Small intestine (tissue), 7 donors: Measurements from ENCODE around the gene EFCAB11. TPM values are rescaled to one million over a fixed set of nuclear protein-coding genes. Genes with fewer than 3 reads are reported as not detected.

Experiments
- DNase-seq, 2 donors: peaks; one replicate each; pipeline versions ENCODE4 v3.0.0 to v3.0.0-alpha.2; 2013
- FAIRE-seq: peaks from 2 replicates; lab custom pipeline; 2012; peaks lifted over from hg19 to GRCh38; lab: Jason Lieb, UNC
- H3K27ac ChIP-seq, 3 donors: one replicate each; pipeline ENCODE4 v1.5.1; 2013; ENCODE audit warnings: low read length in 2 of 3, mild to moderate bottlenecking in 2 of 3, control low read depth in 1 of 3, inconsistent platforms in 1 of 3, low read depth in 1 of 3, moderate library complexity in 1 of 3
- H3K27me3 ChIP-seq, 3 donors: one replicate each; pipeline ENCODE4 v1.6.1; 2013; ENCODE audit warnings: low read length in 3 of 3, inconsistent platforms in 1 of 3; ENCODE audit not compliant: control insufficient read depth in 3 of 3, insufficient read depth in 3 of 3
- H3K36me3 ChIP-seq, 3 donors: one replicate each; pipeline ENCODE4 v1.6.1; 2013; ENCODE audit warnings: low read length in 3 of 3, inconsistent platforms in 1 of 3, low read depth in 1 of 3, mild to moderate bottlenecking in 1 of 3, moderate library complexity in 1 of 3; ENCODE audit not compliant: control insufficient read depth in 3 of 3, insufficient read depth in 2 of 3
- H3K4me1 ChIP-seq, 3 donors: one replicate each; pipeline ENCODE4 v1.6.1; 2013; ENCODE audit warnings: low read length in 2 of 3, inconsistent platforms in 1 of 3, low read depth in 1 of 3, mild to moderate bottlenecking in 1 of 3, moderate library complexity in 1 of 3; ENCODE audit not compliant: control insufficient read depth in 3 of 3, insufficient read depth in 2 of 3
- H3K4me3 ChIP-seq, 3 donors: one replicate each; pipeline ENCODE4 v1.5.1; 2013; ENCODE audit warnings: low read length in 3 of 3, control low read depth in 1 of 3, inconsistent platforms in 1 of 3, low read depth in 1 of 3, mild to moderate bottlenecking in 1 of 3, moderate library complexity in 1 of 3
- H3K9me3 ChIP-seq, 2 donors: one replicate each; pipeline ENCODE4 v1.6.1; 2013; ENCODE audit warnings: low read depth in 1 of 2, low read length in 1 of 2; ENCODE audit not compliant: control insufficient read depth in 2 of 2, insufficient read depth in 1 of 2
- WGBS, 3 donors: extraction: QIAGEN DNeasy Blood & Tissue Kit; methylation state at CpG; one replicate each; pipeline ENCODE4 v1.1.7; 2013; 5-methylcytosine and 5-hydroxymethylcytosine counted together
- polyA plus RNA-seq, 4 donors: library from polyadenylated mRNA; stranded (reverse) in 3 of 4; unstranded in 1 of 4; fragments of 200-250 nt in 3 of 4; fragments of 120-200 nt in 1 of 4; gene quantifications; one replicate each; pipeline versions ENCODE4 v1.2.1 to v1.2.3, GENCODE V29; 2013
- donor health status: healthy with polysubstance abuse.
- donor health status: control.
- donor health status: control.
- donor health status: Bipolar disorder and iron deficiency.
- donor health status: healthy.

Gene EFCAB11
- polyA plus RNA-seq, 4 donors: 3.8 to 15.4 (median 7.8) TPM

DNA sequence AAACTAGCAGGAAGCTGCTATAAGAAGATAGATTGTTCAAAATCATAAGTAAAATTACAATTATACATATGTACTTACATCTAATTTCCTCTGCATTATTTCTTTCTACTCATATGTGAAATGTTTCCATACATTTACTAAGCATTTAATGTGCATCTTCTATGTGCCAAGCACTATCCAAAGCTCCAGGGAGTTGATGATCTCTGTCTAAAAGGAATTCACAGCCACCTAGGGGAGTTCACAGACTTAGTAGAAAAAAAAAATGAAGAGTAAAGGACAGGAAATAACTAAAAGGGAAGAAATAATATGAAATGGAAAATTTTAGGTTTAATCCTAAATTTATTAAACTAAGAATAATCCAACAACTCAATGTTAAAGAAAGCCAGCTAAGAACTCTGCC lies 91.7 kb downstream of the EFCAB11 start:
- Histone ChIP-seq H3K36me3 (peaks cover 0 to 7% (median 0%) of the 10 kb centered on the region in 3 donors), H3K27ac (no peak overlapping the region), H3K4me3 (no peak overlapping the region), H3K9me3 (peaks cover 0 to 12% of the 10 kb centered on the region in 2 donors), H3K4me1 (peaks cover 0 to 3% (median 0%) of the 10 kb centered on the region in 3 donors), H3K27me3 (no peaks in the 10 kb centered on the region)
- DNase-seq (no peak), FAIRE-seq (no peak)

DNA sequence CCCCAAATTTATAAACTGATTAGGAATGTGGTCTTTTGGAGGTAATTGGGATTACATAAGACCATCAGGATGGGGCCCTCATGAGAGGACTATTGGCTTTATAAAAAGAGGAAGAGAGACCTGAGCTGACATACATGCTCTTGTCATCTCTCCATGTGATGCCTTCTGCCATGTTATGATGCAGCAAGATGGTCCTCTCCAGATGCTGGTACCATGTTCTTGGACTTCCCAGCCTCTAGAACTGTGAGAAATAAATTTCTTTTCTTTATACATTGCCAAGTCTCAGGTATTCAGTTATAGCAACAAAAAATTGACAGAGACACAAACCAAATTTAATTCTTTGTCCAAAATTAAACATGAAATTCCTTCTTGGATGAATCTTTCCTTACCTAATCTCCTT lies 92.9 kb downstream of the EFCAB11 start:
- DNase-seq: no peak
- H3K27ac ChIP-seq: no peak overlapping the region
- H3K36me3 ChIP-seq: peaks cover 0 to 4% (median 0%) of the 10 kb centered on the region in 3 donors
- no peak overlapping the region for H3K4me3 ChIP-seq
- no peaks in the 10 kb centered on the region for H3K27me3 ChIP-seq
- peaks cover 0 to 7% (median 0%) of the 10 kb centered on the region in 3 donors for H3K4me1 ChIP-seq
- FAIRE-seq: no peak
- peaks cover 0 to 5% of the 10 kb centered on the region in 2 donors for H3K9me3 ChIP-seq

GRCh38 chr14:89858089-89858488 lies 96.4 kb downstream of the EFCAB11 start:
- Histone ChIP-seq H3K27ac (peak overlapping the region in 1 of 3 donors; percentile 45), H3K9me3 (peaks cover 0 to 5% of the 10 kb centered on the region in 2 donors), H3K4me3 (no peak overlapping the region), H3K36me3 (no peaks in the 10 kb centered on the region), H3K27me3 (no peaks in the 10 kb centered on the region), H3K4me1 (peaks cover 0 to 11% (median 0%) of the 10 kb centered on the region in 3 donors)
- FAIRE-seq: no peak
- 29 to 70% (median 54%) methylated on average over 4 of the region's 4 CpGs for WGBS, 3 donors
- peak; percentile 55 to 85 for DNase-seq

DNA sequence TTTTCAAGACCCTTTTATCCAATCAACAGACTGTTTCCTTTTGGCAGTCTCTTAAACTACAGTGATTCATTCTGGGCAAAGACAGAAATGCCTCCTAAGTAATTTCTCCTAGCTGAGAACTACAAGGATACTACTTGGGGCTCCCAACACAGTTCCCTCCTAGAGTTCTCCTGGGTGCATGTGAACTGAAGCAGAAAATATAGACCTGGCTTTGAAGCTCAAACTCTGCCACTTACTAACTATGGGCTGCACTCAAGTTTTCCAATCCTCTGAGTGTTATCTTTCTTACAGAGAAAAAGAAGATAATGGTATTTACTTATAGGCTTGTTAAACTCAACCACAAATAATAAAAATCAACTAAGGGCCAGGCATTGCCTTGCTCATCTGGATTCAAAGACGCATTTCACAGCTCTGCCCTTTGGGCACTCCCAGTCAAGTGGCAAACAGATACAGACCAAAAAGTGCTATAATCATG lies 97.6 kb downstream of the EFCAB11 start:
- H3K27me3 ChIP-seq: no peaks in the 10 kb centered on the region
- no peak overlapping the region for H3K4me3 ChIP-seq
- peaks cover 0 to 11% (median 0%) of the 10 kb centered on the region in 3 donors for H3K4me1 ChIP-seq
- H3K9me3 ChIP-seq: peaks cover 0 to 5% of the 10 kb centered on the region in 2 donors
- 13 to 74% (median 43%) methylated on average over 1 of the region's 1 CpG for WGBS, 3 donors
- FAIRE-seq (no peak), DNase-seq (peak; percentile 66 to 73)
- no peaks in the 10 kb centered on the region for H3K36me3 ChIP-seq
- peak overlapping the region in 2 of 3 donors; percentile 14 to 44 for H3K27ac ChIP-seq

DNA sequence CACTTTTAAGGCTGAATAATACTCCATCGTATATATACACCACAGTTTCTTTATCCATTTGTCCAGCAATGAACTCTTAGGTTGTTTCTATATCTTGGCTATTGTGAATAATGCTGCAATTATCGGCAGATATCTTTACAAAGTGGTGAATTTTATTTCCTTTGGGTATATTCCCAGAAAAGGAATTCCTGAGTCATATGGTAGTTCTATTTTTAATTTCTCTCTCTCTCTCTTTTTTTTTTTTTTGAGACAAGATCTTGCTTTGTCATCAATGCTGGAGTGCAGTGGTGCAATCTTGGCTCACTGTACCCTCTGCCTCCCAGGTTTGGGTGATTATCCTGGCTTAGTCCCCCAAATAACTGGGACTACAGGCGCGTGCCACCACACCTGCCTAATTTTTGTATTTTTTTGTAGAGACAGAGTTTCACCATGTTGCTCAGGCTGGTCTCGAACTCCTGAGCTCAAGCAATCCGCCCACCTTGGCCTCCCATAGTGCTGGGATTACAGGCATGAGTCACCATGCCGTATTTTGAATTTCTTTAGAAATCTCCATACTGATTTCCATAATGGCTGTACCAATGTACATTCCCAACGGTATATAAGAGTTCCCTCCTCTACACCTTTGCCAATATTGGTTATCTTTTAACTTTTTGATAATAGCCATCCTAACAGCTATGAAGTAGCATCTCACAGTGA lies 98.4 kb downstream of the EFCAB11 start:
- Histone ChIP-seq H3K36me3 (no peaks in the 10 kb centered on the region), H3K27ac (no peak overlapping the region), H3K4me3 (no peak overlapping the region), H3K9me3 (no peaks in the 10 kb centered on the region), H3K4me1 (peaks cover 0 to 16% (median under 1%) of the 10 kb centered on the region in 3 donors), H3K27me3 (no peaks in the 10 kb centered on the region)
- WGBS, 3 donors: 81 to 90% (median 87%) methylated on average over 8 of the region's 8 CpGs
- FAIRE-seq: no peak
- DNase-seq: no peak

GRCh38 chr14:89853936-89854693 lies 100.4 kb downstream of the EFCAB11 start:
- WGBS, 3 donors: 77 to 84% (median 83%) methylated on average over 8 of the region's 8 CpGs
- no peak overlapping the region for H3K27ac ChIP-seq
- H3K36me3 ChIP-seq: no peaks in the 10 kb centered on the region
- H3K27me3 ChIP-seq: no peaks in the 10 kb centered on the region
- FAIRE-seq: no peak
- no peak for DNase-seq
- H3K9me3 ChIP-seq: no peaks in the 10 kb centered on the region
- H3K4me3 ChIP-seq: no peak overlapping the region
- peaks cover 0 to 22% (median 2%) of the 10 kb centered on the region in 3 donors for H3K4me1 ChIP-seq

GRCh38 chr14:89851106-89851505 lies 103.4 kb downstream of the EFCAB11 start:
- H3K27ac ChIP-seq: peak overlapping the region in 1 of 3 donors; percentile 31
- peaks cover 0 to 11% (median 2%) of the 10 kb centered on the region in 3 donors for H3K4me1 ChIP-seq
- 6 to 43% (median 28%) methylated on average over 1 of the region's 1 CpG for WGBS, 3 donors
- DNase-seq (peak; percentile 60 to 65), FAIRE-seq (no peak)
- no peak overlapping the region for H3K4me3 ChIP-seq
- H3K9me3 ChIP-seq: peaks cover 0 to 4% of the 10 kb centered on the region in 2 donors
- H3K27me3 ChIP-seq: no peaks in the 10 kb centered on the region
- H3K36me3 ChIP-seq: peaks cover 0 to 4% (median 0%) of the 10 kb centered on the region in 3 donors

- Histone ChIP-seq H3K9me3 (peaks cover 0 to 4% of the 10 kb centered on the region in 2 donors), H3K27ac (no peak overlapping the region), H3K27me3 (no peaks in the 10 kb centered on the region), H3K36me3 (peaks cover 0 to 4% (median 0%) of the 10 kb centered on the region in 3 donors), H3K4me3 (no peak overlapping the region), H3K4me1 (peaks cover 0 to 18% (median 2%) of the 10 kb centered on the region in 3 donors)
- DNase-seq (no peak), FAIRE-seq (no peak)
- 82 to 96% (median 95%) methylated on average over 1 of the region's 1 CpG for WGBS, 3 donors
These were observed 104.6 kb downstream of the EFCAB11 start for GRCh38 chr14:89849931-89850330.
